ENCODE measurements around the gene DNAH9.

The DNAH9 gene

GRCh38 chr17:11555530-11555929 is 42.7 kb upstream of the DNAH9 start:
- no peak overlapping the region for H3K4me3 ChIP-seq (replicated peaks; ENCODE audit: insufficient read depth, low read length)
- no peak overlapping the region for H3K27ac ChIP-seq (replicated peaks)
- no peaks in the 10 kb centered on the region for H3K27me3 ChIP-seq (ENCODE audit: insufficient read depth, poor library complexity, severe bottlenecking)
- no peak for DNase-seq (ENCODE audit: low read depth in 1 of 2, low spot score in 1 of 2)
- TF ChIP-seq GABPA (IDR thresholded peaks at IDR 0.05; ENCODE audit: low read depth): no peak
- TF ChIP-seq SPI1 (IDR thresholded peaks at IDR 0.05; ENCODE audit: borderline replicate concordance, low read depth): no peak
- no peak for TF ChIP-seq POLR2AphosphoS5 (IDR thresholded peaks at IDR 0.05; ENCODE audit: low read depth)
- TF ChIP-seq, protein P1, sequence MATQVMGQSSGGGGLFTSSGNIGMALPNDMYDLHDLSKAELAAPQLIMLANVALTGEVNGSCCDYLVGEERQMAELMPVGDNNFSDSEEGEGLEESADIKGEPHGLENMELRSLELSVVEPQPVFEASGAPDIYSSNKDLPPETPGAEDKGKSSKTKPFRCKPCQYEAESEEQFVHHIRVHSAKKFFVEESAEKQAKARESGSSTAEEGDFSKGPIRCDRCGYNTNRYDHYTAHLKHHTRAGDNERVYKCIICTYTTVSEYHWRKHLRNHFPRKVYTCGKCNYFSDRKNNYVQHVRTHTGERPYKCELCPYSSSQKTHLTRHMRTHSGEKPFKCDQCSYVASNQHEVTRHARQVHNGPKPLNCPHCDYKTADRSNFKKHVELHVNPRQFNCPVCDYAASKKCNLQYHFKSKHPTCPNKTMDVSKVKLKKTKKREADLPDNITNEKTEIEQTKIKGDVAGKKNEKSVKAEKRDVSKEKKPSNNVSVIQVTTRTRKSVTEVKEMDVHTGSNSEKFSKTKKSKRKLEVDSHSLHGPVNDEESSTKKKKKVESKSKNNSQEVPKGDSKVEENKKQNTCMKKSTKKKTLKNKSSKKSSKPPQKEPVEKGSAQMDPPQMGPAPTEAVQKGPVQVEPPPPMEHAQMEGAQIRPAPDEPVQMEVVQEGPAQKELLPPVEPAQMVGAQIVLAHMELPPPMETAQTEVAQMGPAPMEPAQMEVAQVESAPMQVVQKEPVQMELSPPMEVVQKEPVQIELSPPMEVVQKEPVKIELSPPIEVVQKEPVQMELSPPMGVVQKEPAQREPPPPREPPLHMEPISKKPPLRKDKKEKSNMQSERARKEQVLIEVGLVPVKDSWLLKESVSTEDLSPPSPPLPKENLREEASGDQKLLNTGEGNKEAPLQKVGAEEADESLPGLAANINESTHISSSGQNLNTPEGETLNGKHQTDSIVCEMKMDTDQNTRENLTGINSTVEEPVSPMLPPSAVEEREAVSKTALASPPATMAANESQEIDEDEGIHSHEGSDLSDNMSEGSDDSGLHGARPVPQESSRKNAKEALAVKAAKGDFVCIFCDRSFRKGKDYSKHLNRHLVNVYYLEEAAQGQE (IDR thresholded peaks at IDR 0.05; ENCODE audit: insufficient replicate concordance, low read depth): no peak
- no peak for TF ChIP-seq CTCF (IDR thresholded peaks at IDR 0.05; ENCODE audit: insufficient read depth, low read length)

DNA sequence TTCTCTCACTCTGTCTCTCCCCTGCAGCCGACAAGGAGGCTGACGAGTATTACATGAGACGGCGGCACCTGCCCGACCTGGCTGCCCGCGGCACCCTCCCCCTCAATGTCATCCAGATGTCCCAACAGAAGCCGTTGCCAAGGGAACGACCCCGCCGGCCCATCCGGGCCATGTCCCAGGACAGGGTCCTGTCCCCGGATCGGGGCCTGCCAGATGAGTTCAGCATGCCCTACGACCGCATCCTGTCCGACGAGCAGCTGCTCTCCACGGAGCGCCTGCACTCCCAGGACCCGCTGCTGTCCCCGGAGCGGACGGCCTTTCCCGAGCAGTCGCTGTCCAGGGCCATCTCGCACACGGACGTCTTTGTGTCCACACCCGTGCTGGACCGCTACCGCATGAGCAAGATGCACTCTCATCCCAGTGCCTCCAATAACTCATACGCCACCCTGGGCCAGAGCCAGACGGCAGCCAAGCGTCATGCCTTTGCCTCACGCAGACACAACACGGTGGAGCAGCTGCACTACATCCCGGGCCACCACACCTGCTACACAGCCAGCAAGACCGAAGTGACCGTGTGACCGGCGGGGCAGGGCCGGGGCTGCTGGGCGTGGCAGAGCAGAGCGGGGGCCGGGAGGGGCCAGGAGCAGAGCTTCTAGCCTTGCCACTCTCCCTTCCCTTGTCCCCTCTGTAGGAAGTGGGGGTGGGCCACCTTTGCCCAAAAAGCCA is 40.4 kb upstream of the DNAH9 start:
- TF ChIP-seq POLR2AphosphoS5 (IDR thresholded peaks at IDR 0.05; ENCODE audit: low read depth) (no peak), CTCF (IDR thresholded peaks at IDR 0.05; ENCODE audit: insufficient read depth, low read length) (no peak), SPI1 (IDR thresholded peaks at IDR 0.05; ENCODE audit: borderline replicate concordance, low read depth) (no peak), GABPA (IDR thresholded peaks at IDR 0.05; ENCODE audit: low read depth) (no peak)
- TF ChIP-seq, protein P1 (IDR thresholded peaks at IDR 0.05; ENCODE audit: insufficient replicate concordance, low read depth): no peak
- no peak overlapping the region for H3K27ac ChIP-seq (replicated peaks)
- DNase-seq (ENCODE audit: low read depth in 1 of 2, low spot score in 1 of 2): no peak
- no peak overlapping the region for H3K4me3 ChIP-seq (replicated peaks; ENCODE audit: insufficient read depth, low read length)
- no peaks in the 10 kb centered on the region for H3K27me3 ChIP-seq (ENCODE audit: insufficient read depth, poor library complexity, severe bottlenecking)

GRCh38 chr17:11558681-11559234 is 39.5 kb upstream of the DNAH9 start:
- H3K27ac ChIP-seq (replicated peaks): no peak overlapping the region
- H3K4me3 ChIP-seq (replicated peaks; ENCODE audit: insufficient read depth, low read length): no peak overlapping the region
- DNase-seq (ENCODE audit: low read depth in 1 of 2, low spot score in 1 of 2): no peak
- no peaks in the 10 kb centered on the region for H3K27me3 ChIP-seq (ENCODE audit: insufficient read depth, poor library complexity, severe bottlenecking)
- TF ChIP-seq POLR2AphosphoS5 (IDR thresholded peaks at IDR 0.05; ENCODE audit: low read depth) (no peak), CTCF (IDR thresholded peaks at IDR 0.05; ENCODE audit: insufficient read depth, low read length) (no peak), GABPA (IDR thresholded peaks at IDR 0.05; ENCODE audit: low read depth) (no peak), SPI1 (IDR thresholded peaks at IDR 0.05; ENCODE audit: borderline replicate concordance, low read depth) (no peak)
- TF ChIP-seq, protein P1 (IDR thresholded peaks at IDR 0.05; ENCODE audit: insufficient replicate concordance, low read depth): no peak
